HUDEP-2 (cell line): ENCODE data around the gene SMIM24.

Experiments used
- DNase-seq, 76 experiments: peaks; one replicate each; lab custom pipeline; 2025; ENCODE audit not compliant: unreplicated experiment in 76 of 76; lab: John Stamatoyannopoulos, UW

The SMIM24 gene

DNA sequence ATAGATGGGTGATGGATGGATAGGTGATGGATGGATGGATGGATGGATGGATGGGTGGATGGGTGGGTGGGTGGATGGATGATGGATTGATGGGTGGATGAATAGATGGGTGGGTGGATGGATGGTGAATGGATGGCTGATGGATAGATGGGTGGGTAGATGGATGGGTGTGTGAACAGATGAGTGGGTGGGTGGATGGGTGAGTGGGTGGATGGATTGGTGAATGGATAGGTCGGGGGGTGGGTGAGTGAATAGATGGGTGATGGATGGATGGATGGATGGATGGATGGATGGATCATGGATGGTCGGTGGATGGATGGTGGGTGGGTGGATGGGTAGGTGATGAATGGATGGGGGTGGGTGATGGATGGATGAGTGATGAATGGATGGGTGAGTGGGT lies 3.5 kb downstream of the SMIM24 start:
- DNase-seq: no peak

- DNase-seq: no peak
These were observed 4.9 kb downstream of the SMIM24 start for GRCh38 chr19:3475449-3475848.

GRCh38 chr19:3474614-3475013 lies 5.7 kb downstream of the SMIM24 start:
- no peak for DNase-seq

- no peak for DNase-seq
These were observed 6.3 kb downstream of the SMIM24 start for GRCh38 chr19:3474010-3474409.

GRCh38 chr19:3471954-3472655 lies 8.2 kb downstream of the SMIM24 start:
- peak in 23 of 76 experiments; percentile 12 to 54 (median 29) for DNase-seq

- no peak for DNase-seq
These were observed 9.7 kb downstream of the SMIM24 start for GRCh38 chr19:3470500-3471128.

- no peak for DNase-seq
These were observed 10.5 kb downstream of the SMIM24 start for GRCh38 chr19:3469638-3470499.

- DNase-seq: no peak
These were observed 12.1 kb downstream of the SMIM24 start for GRCh38 chr19:3468211-3468610.

DNA sequence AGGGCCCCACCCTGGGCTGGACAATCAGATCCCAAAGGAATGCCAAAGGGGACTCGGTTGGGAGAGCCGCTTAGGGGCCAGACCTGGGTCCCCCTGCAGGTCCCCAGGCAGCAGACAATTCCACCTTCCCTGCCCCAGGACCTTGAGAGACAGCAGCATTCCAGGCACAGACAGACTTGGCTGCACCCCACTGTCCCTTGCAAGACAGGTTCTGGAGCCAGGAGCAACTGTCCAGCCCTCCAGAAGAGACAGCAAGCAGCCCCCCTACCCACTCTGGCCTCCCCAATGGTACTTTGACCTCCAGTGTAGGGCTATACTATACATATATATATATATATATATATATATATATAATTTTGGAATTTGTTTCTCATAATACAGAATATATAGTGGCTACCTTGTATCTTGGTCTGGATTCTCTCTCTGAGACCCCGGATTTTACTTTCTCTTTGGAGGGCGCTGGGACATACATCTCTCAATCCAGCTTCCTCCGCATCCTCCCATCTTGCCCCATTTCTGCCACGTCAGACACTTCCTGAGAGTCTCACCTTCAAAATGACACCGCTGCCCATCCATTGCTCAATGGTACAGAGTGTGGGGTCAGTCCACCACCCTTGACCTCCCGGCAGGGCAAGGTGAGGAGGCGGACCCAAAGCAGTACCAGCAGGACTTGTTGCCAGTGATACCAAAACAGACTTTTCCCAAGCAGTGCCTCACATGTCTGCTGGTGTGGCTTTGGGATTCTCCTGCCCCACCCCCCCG lies 12.7 kb downstream of the SMIM24 start:
- peak in 4 of 76 experiments; percentile 11 to 18 (median 14) for DNase-seq

- DNase-seq: no peak
These were observed 13.7 kb downstream of the SMIM24 start for GRCh38 chr19:3466635-3467034.

DNA sequence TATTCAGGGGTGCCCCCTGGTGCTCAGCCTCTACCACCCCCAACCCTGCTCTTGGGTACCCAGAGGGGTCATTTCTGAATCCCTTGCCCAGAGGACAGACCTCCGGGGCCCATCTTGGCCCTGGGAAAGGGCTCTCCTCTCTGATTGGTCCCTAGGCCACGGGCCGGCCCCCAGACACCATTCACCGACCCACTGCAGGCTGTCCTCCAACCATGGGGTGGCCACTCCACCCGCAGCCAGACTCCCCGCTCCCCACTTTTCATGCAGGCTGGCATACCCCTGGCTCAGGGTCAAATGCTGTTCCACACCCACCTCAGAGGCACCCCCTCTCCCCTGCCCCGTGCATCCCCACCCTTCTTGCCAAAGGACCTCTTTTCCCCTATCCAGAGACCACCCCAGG lies 14.8 kb downstream of the SMIM24 start:
- DNase-seq: no peak

DNA sequence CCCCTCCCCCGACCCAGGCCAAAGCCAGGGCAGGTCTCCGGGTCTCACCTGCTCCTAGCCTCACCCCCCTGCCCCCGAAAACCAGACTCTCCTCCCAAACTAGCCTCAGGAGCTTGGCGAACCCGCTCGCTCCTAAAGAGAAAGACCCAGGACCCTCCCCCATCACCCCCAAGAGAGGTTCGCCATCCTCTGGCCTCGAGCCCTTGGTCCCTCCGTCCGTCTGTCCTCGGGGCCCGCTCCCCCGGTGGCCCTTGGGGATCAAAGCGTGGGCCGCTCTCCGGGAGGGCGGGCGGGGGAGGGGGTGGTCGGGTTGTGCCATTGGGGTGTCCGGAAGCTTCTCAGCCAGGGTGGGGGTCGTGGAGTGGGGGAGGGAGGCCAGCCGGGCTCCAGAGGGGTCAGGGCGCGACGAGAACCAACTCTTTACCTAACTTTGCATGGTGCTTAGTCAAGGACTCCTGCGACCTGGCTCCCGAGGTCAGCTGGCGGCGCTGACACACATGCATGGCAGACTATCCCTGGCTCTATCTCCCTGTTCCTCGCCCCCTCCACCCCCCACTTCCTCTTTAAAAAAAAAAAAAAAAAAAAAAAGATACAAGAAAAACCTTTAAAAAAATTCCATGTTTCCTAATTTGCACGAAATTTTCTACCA lies 15.6 kb downstream of the SMIM24 start:
- no peak for DNase-seq

DNA sequence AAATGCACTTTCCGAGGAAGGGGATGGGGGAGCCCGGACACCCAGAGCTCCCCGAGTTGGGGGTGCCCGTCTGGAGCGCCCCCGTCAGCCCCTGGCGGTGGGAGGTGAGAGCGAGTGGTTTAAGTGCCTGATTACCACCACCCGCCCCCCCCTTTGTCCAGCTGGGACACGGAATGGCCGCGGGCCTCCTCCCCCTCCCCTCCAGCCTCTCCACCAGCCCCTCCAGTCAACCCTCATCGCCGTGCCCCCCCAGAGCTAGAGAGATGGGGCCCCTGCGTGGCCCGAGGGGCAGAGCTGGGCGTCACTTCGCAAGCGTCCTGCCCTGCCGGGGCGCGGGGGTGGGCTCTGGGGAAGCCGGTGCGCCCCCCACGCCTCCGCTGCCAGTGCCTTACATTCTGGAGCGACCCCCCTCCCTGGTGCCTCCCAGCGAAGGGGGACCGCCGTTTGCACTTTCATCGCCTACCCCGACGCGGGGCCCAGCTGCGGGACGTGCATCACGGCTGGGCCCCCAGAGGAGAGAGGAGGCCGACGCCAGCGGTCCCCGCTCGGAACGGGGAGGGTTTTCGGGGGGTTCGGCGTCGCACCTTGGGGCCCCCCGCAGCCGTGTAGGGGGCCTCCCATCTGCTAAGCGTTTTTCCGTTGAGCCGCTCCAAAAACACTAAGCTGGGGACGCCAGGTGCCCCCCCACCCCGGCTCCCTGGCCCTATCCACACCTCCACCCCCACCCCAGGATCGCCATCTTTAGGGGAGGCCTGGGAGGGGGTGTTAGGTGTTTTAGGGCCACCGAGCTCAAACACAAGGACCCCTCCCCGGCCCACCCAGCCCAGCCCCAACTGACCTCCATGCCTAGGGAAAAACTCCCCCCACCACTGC lies 16.4 kb downstream of the SMIM24 start:
- no peak for DNase-seq

- no peak for DNase-seq
These were observed 17.2 kb downstream of the SMIM24 start for GRCh38 chr19:3462991-3463713.

- DNase-seq: no peak
These were observed 20.3 kb downstream of the SMIM24 start for GRCh38 chr19:3459965-3460582.

GRCh38 chr19:3459089-3459881 lies 21.0 kb downstream of the SMIM24 start:
- peak in 60 of 76 experiments; percentile 13 to 77 (median 52) for DNase-seq
